Epithelial cell of esophagus (primary cell): ENCODE results near the gene RGS6.

ENCODE experiments used
- DNase-seq: peaks from one replicate; pipeline ENCODE4 v3.0.0; 2010; ENCODE audit warnings: low read depth
- H3K4me3 ChIP-seq: 2 replicates; pipeline ENCODE4 v1.5.1; 2011; ENCODE audit warnings: mild to moderate bottlenecking, low read length, control low read depth
- TF ChIP-seq, protein P1 (sequence below): IDR thresholded peaks from 2 replicates; pipeline ENCODE4 v1.5.1; 2011; ENCODE audit warnings: low read depth, mild to moderate bottlenecking, low read length, control low read depth, inconsistent platforms; ENCODE audit not compliant: insufficient read depth; ENCODE audit errors: missing control alignments

The RGS6 gene

DNA sequence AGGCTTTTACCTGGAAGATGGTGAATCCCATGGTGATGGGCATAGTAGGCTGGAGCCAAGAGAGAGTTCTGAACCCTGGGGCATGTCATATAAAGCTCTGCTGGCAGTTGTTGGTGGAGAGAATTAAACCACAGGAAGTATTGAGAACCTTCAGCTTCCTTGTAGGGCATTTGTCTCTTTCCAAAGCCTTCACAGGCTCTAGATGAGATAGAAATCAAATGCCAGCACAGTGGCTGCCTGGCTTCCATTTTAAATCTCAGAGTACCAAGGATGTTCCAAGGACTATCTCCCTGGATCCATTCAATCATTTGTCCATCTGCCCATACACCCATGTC lies 592.0 kb downstream of the RGS6 start:
- TF ChIP-seq, protein P1, sequence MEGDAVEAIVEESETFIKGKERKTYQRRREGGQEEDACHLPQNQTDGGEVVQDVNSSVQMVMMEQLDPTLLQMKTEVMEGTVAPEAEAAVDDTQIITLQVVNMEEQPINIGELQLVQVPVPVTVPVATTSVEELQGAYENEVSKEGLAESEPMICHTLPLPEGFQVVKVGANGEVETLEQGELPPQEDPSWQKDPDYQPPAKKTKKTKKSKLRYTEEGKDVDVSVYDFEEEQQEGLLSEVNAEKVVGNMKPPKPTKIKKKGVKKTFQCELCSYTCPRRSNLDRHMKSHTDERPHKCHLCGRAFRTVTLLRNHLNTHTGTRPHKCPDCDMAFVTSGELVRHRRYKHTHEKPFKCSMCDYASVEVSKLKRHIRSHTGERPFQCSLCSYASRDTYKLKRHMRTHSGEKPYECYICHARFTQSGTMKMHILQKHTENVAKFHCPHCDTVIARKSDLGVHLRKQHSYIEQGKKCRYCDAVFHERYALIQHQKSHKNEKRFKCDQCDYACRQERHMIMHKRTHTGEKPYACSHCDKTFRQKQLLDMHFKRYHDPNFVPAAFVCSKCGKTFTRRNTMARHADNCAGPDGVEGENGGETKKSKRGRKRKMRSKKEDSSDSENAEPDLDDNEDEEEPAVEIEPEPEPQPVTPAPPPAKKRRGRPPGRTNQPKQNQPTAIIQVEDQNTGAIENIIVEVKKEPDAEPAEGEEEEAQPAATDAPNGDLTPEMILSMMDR: no peak
- H3K4me3 ChIP-seq: no peak overlapping the region
- no peak for DNase-seq

DNA sequence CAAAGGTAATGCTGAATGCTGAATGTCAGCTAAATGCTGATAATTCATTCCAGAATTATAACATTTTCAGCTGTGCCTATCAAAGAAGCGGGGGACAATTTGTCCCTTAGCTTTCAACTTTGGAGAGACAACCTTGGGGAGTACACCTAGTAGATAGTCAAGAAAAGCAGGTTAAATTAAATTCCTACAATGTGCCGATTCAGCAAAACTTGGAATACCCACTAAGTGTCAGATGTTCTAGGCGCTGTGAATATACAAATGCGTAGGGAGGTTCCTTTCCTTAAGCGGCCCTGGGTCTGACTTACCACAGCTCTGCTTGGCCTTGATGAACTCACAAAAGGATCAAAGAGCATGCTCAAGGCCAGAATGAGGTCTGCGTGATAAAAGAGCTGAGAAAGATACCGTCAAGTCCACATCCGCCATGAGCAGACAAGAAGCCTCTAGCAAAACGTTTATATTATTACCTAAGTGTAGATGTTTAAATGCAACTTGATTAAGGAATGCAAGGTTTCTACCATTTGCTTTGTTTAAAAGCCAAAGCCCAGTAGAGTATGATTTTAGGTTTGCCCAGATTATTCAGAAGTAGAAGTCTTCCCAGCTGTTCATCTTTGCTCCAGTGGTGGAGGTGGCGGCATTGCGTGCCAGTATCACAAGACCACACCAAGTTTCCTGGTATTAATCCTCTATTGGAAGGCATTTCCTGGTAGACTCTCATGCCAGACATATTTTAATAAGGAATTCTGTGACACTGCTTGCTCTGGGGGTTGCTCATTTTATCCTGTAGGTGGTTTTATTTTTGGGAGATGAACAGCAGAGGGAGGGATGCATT lies 593.1 kb downstream of the RGS6 start:
- TF ChIP-seq, protein P1: no peak
- no peak overlapping the region for H3K4me3 ChIP-seq
- DNase-seq: no peak

DNA sequence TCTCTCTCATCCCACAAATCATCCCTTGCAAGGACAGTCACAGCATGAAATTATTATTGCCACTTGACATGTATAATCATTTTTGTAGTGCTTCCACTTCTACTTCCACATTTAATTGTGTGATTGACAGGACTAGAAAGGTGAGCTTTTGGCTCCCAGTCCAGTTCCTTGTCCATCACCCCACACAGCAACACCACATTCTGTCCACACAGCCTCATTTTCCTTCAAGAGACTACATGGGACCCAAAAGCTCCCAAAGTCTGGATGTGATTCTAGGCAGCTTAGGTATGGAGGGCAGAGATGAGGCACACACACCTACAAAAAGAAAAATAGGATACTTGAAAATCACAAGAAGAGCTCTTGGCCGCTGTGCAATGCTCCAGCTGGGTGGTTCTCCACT lies 595.4 kb downstream of the RGS6 start:
- H3K4me3 ChIP-seq: no peak overlapping the region
- TF ChIP-seq, protein P1: no peak
- DNase-seq: no peak

DNA sequence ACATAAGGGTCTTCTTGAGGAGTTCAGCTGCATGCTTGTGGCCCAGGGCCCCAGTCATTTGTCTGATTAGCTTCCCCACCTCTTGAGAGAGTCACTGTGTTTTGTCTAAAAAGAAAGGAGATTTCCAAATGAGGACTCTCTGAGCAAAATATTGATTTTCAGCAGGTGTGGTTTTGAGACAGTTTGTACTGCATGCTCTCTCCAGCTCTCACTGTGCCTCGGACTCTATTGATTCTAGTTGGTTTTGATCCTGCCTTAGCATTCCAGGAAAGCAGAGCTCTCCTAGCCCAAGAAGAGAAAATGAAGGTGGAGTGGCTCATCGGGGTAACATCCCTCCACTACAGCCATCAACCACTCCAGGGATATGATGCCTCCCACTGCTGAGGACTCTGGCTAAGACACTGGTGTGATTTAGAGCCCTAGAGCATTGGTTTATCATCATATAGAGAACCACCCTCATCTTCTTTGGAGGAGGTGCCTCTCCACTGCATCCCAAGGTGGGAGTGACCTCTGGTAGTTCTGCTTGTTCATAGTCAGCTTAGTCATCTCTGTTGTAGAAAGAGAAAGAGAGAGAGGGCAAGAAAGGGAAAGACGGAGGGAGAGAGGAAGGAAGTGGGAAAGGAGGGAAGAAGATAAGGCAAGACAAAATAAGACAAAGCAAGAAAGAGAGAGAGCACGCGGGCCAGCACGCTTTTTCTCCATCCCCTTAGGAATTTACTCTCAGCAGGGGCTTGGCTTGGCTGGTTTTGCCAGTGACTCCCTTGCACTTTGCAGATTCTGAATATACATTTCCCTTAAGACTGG lies 596.0 kb downstream of the RGS6 start:
- TF ChIP-seq, protein P1: no peak
- peak; percentile 21 for DNase-seq
- H3K4me3 ChIP-seq: no peak overlapping the region

DNA sequence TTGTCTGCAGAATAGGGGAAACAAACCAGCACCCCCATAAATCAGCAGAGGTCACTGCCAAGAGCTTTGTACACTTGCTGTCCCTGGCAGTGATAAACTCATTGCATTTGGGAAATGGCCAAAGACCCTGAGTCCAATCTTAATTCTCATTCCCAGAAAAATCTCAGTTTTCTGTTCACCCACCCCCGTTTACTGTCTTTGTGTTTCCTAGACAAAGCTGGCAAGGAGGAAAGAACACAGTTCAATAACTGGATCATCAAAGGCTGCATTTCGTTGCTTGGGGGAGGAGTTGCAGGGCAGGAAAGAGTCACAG lies 596.6 kb downstream of the RGS6 start:
- TF ChIP-seq, protein P1: no peak
- H3K4me3 ChIP-seq: no peak overlapping the region
- DNase-seq: no peak

DNA sequence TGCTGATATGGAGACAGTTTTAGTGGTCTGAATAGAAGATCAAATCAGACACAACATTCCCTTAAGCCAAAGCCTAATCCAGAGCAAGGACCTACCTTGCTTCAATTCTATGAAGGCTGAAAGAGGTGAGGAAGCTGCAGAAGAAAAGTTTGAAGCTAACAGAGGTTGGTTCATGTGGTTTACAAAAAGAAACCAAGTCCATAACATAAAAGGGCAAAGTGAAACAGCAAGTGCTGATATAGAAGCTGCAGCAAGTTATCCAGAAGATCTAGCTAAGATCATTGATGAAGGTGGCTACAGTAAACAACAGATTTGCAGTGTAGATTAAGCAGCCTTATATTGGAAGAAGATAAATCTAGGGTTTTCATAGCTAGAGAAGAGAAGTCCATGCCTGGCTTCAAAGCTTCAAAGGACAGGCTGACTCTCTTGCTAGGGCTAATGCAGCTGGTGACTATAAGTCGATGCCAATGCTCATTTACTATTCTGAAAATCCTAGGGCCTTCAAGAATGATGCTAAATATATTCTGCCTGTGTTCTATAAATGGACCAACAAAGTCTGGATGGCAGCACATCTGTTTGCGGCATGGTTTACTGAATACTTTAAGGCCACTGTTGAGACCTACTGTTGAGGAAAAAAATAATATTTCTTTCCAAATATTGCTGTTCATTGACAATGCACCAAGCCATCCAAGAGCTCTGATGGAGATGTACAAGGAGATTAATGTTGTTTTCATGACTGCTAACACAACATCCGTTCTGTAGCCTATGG lies 600.6 kb downstream of the RGS6 start:
- DNase-seq: no peak
- no peak overlapping the region for H3K4me3 ChIP-seq
- TF ChIP-seq, protein P1: no peak
